ENCODE results near the gene RBM25.

RBM25 gene

DNA sequence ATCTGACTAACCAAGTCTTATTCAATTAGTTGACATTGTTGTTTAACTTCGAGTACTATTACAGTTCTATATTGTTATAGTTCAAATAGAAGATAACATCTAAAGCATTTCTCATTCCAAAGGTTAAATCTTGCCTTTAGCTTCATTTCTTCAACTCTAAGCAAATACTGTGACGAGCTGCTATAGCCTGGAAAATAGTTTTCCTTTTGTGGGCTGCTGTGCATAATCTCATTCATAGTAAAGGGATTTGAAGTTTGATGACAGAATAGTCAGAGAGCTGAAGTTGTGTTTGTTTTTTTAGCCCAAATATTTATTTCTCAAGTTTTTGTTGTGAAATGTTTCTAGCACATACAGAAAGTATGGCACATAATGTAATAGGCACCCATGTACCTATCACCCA, 91.4 kb downstream of the RBM25 start:
- no peak overlapping the region for H3K18ac ChIP-seq (ENCODE audit: low read length)
- DNase-seq: no peak
- no peak overlapping the region for H3K27ac ChIP-seq (ENCODE audit: low read depth, low read length)
- H3K4ac ChIP-seq (ENCODE audit: low read depth, low read length): no peak overlapping the region
- no peak overlapping the region for H3K4me2 ChIP-seq (ENCODE audit: low read length)
- H2BK5ac ChIP-seq (ENCODE audit: low read length): no peak overlapping the region
- H3K4me1 ChIP-seq (ENCODE audit: control insufficient read depth, low read depth, low read length): no peaks in the 10 kb centered on the region
- no peaks in the 10 kb centered on the region for H3K79me2 ChIP-seq (ENCODE audit: control insufficient read depth, insufficient read depth, low read length)
- no peak overlapping the region for H3K4me3 ChIP-seq (ENCODE audit: low read length)
- no peak overlapping the region for H2AK5ac ChIP-seq (ENCODE audit: low read length)
- H3K79me1 ChIP-seq (ENCODE audit: low read length): peaks cover 1% of the 10 kb centered on the region
- no peak overlapping the region for H4K8ac ChIP-seq (ENCODE audit: low read depth, low read length)
- H3K36me3 ChIP-seq (ENCODE audit: control insufficient read depth, insufficient read depth, low read length): no peaks in the 10 kb centered on the region
- no peak overlapping the region for H3K56ac ChIP-seq (ENCODE audit: low read length)
- no peak overlapping the region for H2BK120ac ChIP-seq (ENCODE audit: low read depth, low read length)
- H4K5ac ChIP-seq (ENCODE audit: low read length): no peak overlapping the region
- no peaks in the 10 kb centered on the region for H3K27me3 ChIP-seq (ENCODE audit: insufficient read depth, low read length, poor library complexity)
- no CpG with 5 or more reads among the region's 2 CpGs for WGBS (ENCODE audit: extremely low coverage, insufficient coverage, low lambda C conversion rate)
- no peak overlapping the region for H2BK15ac ChIP-seq (replicated peaks; ENCODE audit: low read depth)
- H3K23ac ChIP-seq (ENCODE audit: low read length): no peak overlapping the region
- no peak overlapping the region for H3K9ac ChIP-seq (ENCODE audit: low read length)

DNA sequence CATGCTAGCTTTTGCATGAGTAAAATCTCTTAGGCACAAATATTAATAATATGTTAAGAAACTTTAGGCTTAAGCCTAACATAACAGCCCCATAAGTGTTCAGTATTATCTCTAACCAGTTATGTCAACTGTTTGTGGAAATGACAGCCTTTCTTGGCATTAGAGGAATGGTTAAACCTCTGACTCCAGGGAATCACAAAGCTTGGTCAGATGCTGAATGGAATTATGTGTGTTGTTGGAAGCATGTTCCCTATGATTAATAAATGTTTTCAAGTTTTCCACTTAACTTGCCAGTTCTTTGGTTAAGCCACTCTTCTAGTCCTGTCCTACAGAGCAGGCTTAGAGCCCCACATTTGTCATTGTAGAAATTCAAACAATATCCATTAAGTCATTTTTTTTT, 94.9 kb downstream of the RBM25 start:
- no peak for DNase-seq
- Histone ChIP-seq H3K36me3 (ENCODE audit: control insufficient read depth, insufficient read depth, low read length) (no peaks in the 10 kb centered on the region), H2AK5ac (ENCODE audit: low read length) (no peak overlapping the region)

DNA sequence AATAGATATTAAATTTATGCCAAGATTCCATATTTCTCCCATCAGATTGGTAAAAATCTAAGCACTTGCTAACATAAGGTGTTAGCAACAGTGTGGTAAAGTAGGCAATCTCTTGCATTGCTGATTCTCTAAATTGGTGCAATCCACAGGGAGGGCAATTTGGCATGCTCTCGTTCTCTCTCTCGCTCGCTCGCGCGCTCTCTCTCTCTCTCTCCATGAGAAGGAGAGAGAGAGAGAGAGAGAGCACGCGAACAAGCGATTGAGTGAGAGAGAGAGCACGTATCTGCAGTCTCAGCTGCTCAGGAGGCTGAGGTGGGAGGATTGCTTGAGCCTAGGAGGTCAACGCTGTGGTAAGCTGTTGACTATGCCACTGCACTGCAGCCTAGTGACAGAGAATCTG, 103.9 kb downstream of the RBM25 start:
- H3K27me3 ChIP-seq (ENCODE audit: insufficient read depth, low read length, poor library complexity): no peaks in the 10 kb centered on the region
- no peaks in the 10 kb centered on the region for H3K79me1 ChIP-seq (ENCODE audit: low read length)
- H3K4me2 ChIP-seq (ENCODE audit: low read length): no peak overlapping the region
- H3K4me3 ChIP-seq (ENCODE audit: low read length): no peak overlapping the region
- no peak overlapping the region for H4K5ac ChIP-seq (ENCODE audit: low read length)
- no peak overlapping the region for H3K56ac ChIP-seq (ENCODE audit: low read length)
- no peak overlapping the region for H2BK5ac ChIP-seq (ENCODE audit: low read length)
- WGBS (ENCODE audit: extremely low coverage, insufficient coverage, low lambda C conversion rate): no CpG with 5 or more reads among the region's 11 CpGs
- H2BK15ac ChIP-seq (replicated peaks; ENCODE audit: low read depth): no peak overlapping the region
- no peak overlapping the region for H3K4ac ChIP-seq (ENCODE audit: low read depth, low read length)
- no peak overlapping the region for H3K18ac ChIP-seq (ENCODE audit: low read length)
- H3K79me2 ChIP-seq (ENCODE audit: control insufficient read depth, insufficient read depth, low read length): no peaks in the 10 kb centered on the region
- no peak overlapping the region for H3K27ac ChIP-seq (ENCODE audit: low read depth, low read length)
- H2BK120ac ChIP-seq (ENCODE audit: low read depth, low read length): no peak overlapping the region
- H3K4me1 ChIP-seq (ENCODE audit: control insufficient read depth, low read depth, low read length): no peaks in the 10 kb centered on the region
- no peaks in the 10 kb centered on the region for H3K36me3 ChIP-seq (ENCODE audit: control insufficient read depth, insufficient read depth, low read length)
- H4K8ac ChIP-seq (ENCODE audit: low read depth, low read length): no peak overlapping the region
- H2AK5ac ChIP-seq (ENCODE audit: low read length): no peak overlapping the region
- H3K23ac ChIP-seq (ENCODE audit: low read length): no peak overlapping the region
- DNase-seq: peak; percentile 6
- no peak overlapping the region for H3K9ac ChIP-seq (ENCODE audit: low read length)

More for the DNA sequence above, 94.9 kb downstream of the RBM25 start:
- Histone ChIP-seq H3K23ac (ENCODE audit: low read length) (no peak overlapping the region), H3K27me3 (ENCODE audit: insufficient read depth, low read length, poor library complexity) (no peaks in the 10 kb centered on the region), H2BK5ac (ENCODE audit: low read length) (no peak overlapping the region), H3K4me1 (ENCODE audit: control insufficient read depth, low read depth, low read length) (no peaks in the 10 kb centered on the region), H3K18ac (ENCODE audit: low read length) (no peak overlapping the region), H3K4me2 (ENCODE audit: low read length) (no peak overlapping the region), H2BK120ac (ENCODE audit: low read depth, low read length) (no peak overlapping the region), H3K4ac (ENCODE audit: low read depth, low read length) (no peak overlapping the region), H3K27ac (ENCODE audit: low read depth, low read length) (no peak overlapping the region), H4K5ac (ENCODE audit: low read length) (no peak overlapping the region), H2BK15ac (replicated peaks; ENCODE audit: low read depth) (no peak overlapping the region), H3K4me3 (ENCODE audit: low read length) (no peak overlapping the region), H3K79me2 (ENCODE audit: control insufficient read depth, insufficient read depth, low read length) (no peaks in the 10 kb centered on the region), H3K79me1 (ENCODE audit: low read length) (no peaks in the 10 kb centered on the region), H3K9ac (ENCODE audit: low read length) (no peak overlapping the region), H4K8ac (ENCODE audit: low read depth, low read length) (no peak overlapping the region), H3K56ac (ENCODE audit: low read length) (no peak overlapping the region)

DNA sequence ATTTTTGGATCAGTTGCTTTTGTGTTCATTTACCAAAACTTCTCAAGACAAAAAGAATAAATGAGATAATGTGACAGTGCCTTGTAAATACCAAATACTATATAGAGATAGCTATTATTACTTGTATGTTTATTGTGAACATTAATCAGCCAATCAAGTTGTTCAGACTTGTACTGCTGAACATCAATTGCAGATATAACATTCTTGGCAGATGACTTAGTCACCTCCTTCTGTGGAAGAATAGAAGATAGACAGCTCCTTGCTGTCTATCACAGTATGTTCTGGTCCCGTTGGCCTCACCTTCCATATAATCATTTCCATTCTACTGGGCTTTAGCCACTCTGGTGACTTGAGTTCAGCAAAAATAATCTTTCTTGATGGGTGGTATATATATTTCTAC, 108.1 kb downstream of the RBM25 start:
- peaks cover 1% of the 10 kb centered on the region for H3K36me3 ChIP-seq (ENCODE audit: control insufficient read depth, insufficient read depth, low read length)
- no peak for DNase-seq

DNA sequence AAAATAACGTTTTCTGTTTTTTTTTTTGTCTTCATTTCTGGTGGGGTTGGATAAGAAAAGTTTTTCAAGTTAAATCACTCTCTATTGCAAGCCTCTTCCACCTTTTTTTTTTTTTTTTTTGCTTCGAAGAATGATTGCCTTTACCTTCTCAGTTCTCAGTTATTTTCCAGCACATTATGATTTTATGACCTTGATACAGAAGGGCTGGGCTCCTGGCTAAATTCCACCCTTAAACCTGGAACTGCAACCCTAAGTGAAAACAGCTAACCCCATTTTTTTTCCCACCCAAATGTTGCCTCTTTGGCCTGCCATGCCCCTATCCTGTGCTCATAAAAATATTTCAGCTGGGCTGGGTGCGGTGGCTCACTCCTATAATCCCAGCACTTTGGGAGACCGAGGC, 109.4 kb downstream of the RBM25 start:
- no peak overlapping the region for H2BK15ac ChIP-seq (replicated peaks; ENCODE audit: low read depth)
- no CpG with 5 or more reads among the region's 4 CpGs for WGBS (ENCODE audit: extremely low coverage, insufficient coverage, low lambda C conversion rate)
- DNase-seq: no peak
- no peak overlapping the region for H4K5ac ChIP-seq (ENCODE audit: low read length)
- no peak overlapping the region for H3K27ac ChIP-seq (ENCODE audit: low read depth, low read length)
- H3K9ac ChIP-seq (ENCODE audit: low read length): no peak overlapping the region
- H4K8ac ChIP-seq (ENCODE audit: low read depth, low read length): no peak overlapping the region
- no peaks in the 10 kb centered on the region for H3K4me1 ChIP-seq (ENCODE audit: control insufficient read depth, low read depth, low read length)
- no peak overlapping the region for H3K4me2 ChIP-seq (ENCODE audit: low read length)
- no peak overlapping the region for H3K18ac ChIP-seq (ENCODE audit: low read length)
- no peak overlapping the region for H3K23ac ChIP-seq (ENCODE audit: low read length)
- H3K79me1 ChIP-seq (ENCODE audit: low read length): no peaks in the 10 kb centered on the region
- H2BK120ac ChIP-seq (ENCODE audit: low read depth, low read length): no peak overlapping the region
- H3K27me3 ChIP-seq (ENCODE audit: insufficient read depth, low read length, poor library complexity): no peaks in the 10 kb centered on the region
- no peak overlapping the region for H3K4me3 ChIP-seq (ENCODE audit: low read length)
- no peaks in the 10 kb centered on the region for H3K79me2 ChIP-seq (ENCODE audit: control insufficient read depth, insufficient read depth, low read length)
- H2AK5ac ChIP-seq (ENCODE audit: low read length): no peak overlapping the region
- no peak overlapping the region for H3K56ac ChIP-seq (ENCODE audit: low read length)
- no peak overlapping the region for H2BK5ac ChIP-seq (ENCODE audit: low read length)
- peaks cover 1% of the 10 kb centered on the region for H3K36me3 ChIP-seq (ENCODE audit: control insufficient read depth, insufficient read depth, low read length)
- no peak overlapping the region for H3K4ac ChIP-seq (ENCODE audit: low read depth, low read length)

More for the DNA sequence above, 108.1 kb downstream of the RBM25 start:
- no peak overlapping the region for H3K18ac ChIP-seq (ENCODE audit: low read length)
- no peak overlapping the region for H3K23ac ChIP-seq (ENCODE audit: low read length)
- no peaks in the 10 kb centered on the region for H3K79me1 ChIP-seq (ENCODE audit: low read length)
- H3K27ac ChIP-seq (ENCODE audit: low read depth, low read length): no peak overlapping the region
- no peak overlapping the region for H3K4me3 ChIP-seq (ENCODE audit: low read length)
- no peak overlapping the region for H3K9ac ChIP-seq (ENCODE audit: low read length)
- no peak overlapping the region for H2BK15ac ChIP-seq (replicated peaks; ENCODE audit: low read depth)
- no peak overlapping the region for H2BK120ac ChIP-seq (ENCODE audit: low read depth, low read length)
- H3K4me1 ChIP-seq (ENCODE audit: control insufficient read depth, low read depth, low read length): no peaks in the 10 kb centered on the region
- no peak overlapping the region for H4K5ac ChIP-seq (ENCODE audit: low read length)
- H3K4ac ChIP-seq (ENCODE audit: low read depth, low read length): no peak overlapping the region
- H2AK5ac ChIP-seq (ENCODE audit: low read length): no peak overlapping the region
- H3K4me2 ChIP-seq (ENCODE audit: low read length): no peak overlapping the region
- no peak overlapping the region for H4K8ac ChIP-seq (ENCODE audit: low read depth, low read length)
- H3K79me2 ChIP-seq (ENCODE audit: control insufficient read depth, insufficient read depth, low read length): no peaks in the 10 kb centered on the region
- H3K27me3 ChIP-seq (ENCODE audit: insufficient read depth, low read length, poor library complexity): no peaks in the 10 kb centered on the region
- no peak overlapping the region for H3K56ac ChIP-seq (ENCODE audit: low read length)
- no peak overlapping the region for H2BK5ac ChIP-seq (ENCODE audit: low read length)
- no CpG with 5 or more reads among the region's 1 CpG for WGBS (ENCODE audit: extremely low coverage, insufficient coverage, low lambda C conversion rate)

DNA sequence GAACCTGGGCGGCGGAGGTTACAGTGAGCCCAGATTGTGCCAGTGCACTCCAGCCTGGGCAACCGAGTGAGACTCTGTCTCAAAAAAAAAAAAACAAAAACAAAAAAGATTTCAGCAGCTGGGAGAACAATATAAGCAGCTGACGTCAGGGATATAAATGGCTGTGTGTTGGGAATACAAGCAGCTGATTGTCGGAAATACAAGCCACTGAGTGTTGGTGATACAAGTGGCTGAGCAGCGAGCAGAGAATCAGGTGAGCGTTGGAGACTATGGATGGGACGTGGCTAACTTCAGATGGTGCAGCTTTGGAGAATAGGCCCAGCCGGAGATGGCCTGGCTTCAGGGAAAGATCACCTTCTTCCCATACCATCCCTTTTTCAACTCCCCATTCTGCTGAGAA, 109.9 kb downstream of the RBM25 start:
- Histone ChIP-seq H2BK120ac (ENCODE audit: low read depth, low read length) (no peak overlapping the region), H3K18ac (ENCODE audit: low read length) (no peak overlapping the region), H2BK15ac (replicated peaks; ENCODE audit: low read depth) (no peak overlapping the region), H3K56ac (ENCODE audit: low read length) (no peak overlapping the region), H3K36me3 (ENCODE audit: control insufficient read depth, insufficient read depth, low read length) (peaks cover 1% of the 10 kb centered on the region), H3K79me1 (ENCODE audit: low read length) (no peaks in the 10 kb centered on the region), H4K8ac (ENCODE audit: low read depth, low read length) (no peak overlapping the region), H2BK5ac (ENCODE audit: low read length) (no peak overlapping the region), H2AK5ac (ENCODE audit: low read length) (no peak overlapping the region), H3K4ac (ENCODE audit: low read depth, low read length) (no peak overlapping the region), H4K5ac (ENCODE audit: low read length) (no peak overlapping the region), H3K27ac (ENCODE audit: low read depth, low read length) (peak overlapping the region; percentile 79), H3K4me3 (ENCODE audit: low read length) (no peak overlapping the region), H3K79me2 (ENCODE audit: control insufficient read depth, insufficient read depth, low read length) (no peaks in the 10 kb centered on the region), H3K9ac (ENCODE audit: low read length) (no peak overlapping the region), H3K23ac (ENCODE audit: low read length) (no peak overlapping the region), H3K4me1 (ENCODE audit: control insufficient read depth, low read depth, low read length) (no peaks in the 10 kb centered on the region), H3K27me3 (ENCODE audit: insufficient read depth, low read length, poor library complexity) (no peaks in the 10 kb centered on the region), H3K4me2 (ENCODE audit: low read length) (no peak overlapping the region)
- WGBS (ENCODE audit: extremely low coverage, insufficient coverage, low lambda C conversion rate): no CpG with 5 or more reads among the region's 9 CpGs
- no peak for DNase-seq
